GM03348 (cell line): ENCODE results near the gene CAMTA2.
"Not testable (repeated sequence)": the region's sequence is repeated elsewhere in the genome, so short reads cannot be mapped to it uniquely, and the experiment has no call there.

Experiments
- DNase-seq: peaks from one replicate; pipeline ENCODE4 v3.0.0; 2012; ENCODE audit warnings: low spot score

The CAMTA2 gene

GRCh38 chr17:4986951-4987766 is at the start of gene CAMTA2:
Gene CAMTA2, minus strand, starts transcription at chr17:4987675. Its CDS starts 1,453 bp downstream, at chr17:4986222.
- peak; percentile 92 for DNase-seq

GRCh38 chr17:5035315-5035714 is 47.8 kb upstream of the CAMTA2 start, which contains the start of gene SLC52A1:
Gene SLC52A1, minus strand, starts transcription at chr17:5035426. Its CDS starts 820 bp downstream, at chr17:5034606.
- DNase-seq = peak; percentile 43

- no peak for DNase-seq
These were observed 47.2 kb upstream of the CAMTA2 start for GRCh38 chr17:5034651-5035050.

- DNase-seq = no peak
These were observed 46.6 kb upstream of the CAMTA2 start for GRCh38 chr17:5034063-5034462.

- DNase-seq = no peak
These were observed 46.0 kb upstream of the CAMTA2 start for GRCh38 chr17:5033352-5034015.

- DNase-seq = no peak
These were observed 45.4 kb upstream of the CAMTA2 start for GRCh38 chr17:5032865-5033264.

- DNase-seq = peak; percentile 93
These were observed 44.0 kb upstream of the CAMTA2 start for GRCh38 chr17:5031365-5032082.

GRCh38 chr17:5030168-5030567 is 42.7 kb upstream of the CAMTA2 start:
- not testable (repeated sequence) for DNase-seq

- DNase-seq = no peak
These were observed 40.4 kb upstream of the CAMTA2 start for GRCh38 chr17:5027916-5028315.

GRCh38 chr17:5027299-5027698 is 39.8 kb upstream of the CAMTA2 start:
- DNase-seq = no peak

GRCh38 chr17:5024604-5025003 is 37.1 kb upstream of the CAMTA2 start:
- DNase-seq = no peak

- no peak for DNase-seq
These were observed 36.2 kb upstream of the CAMTA2 start for GRCh38 chr17:5023588-5024147.

GRCh38 chr17:5022171-5022711 is 34.8 kb upstream of the CAMTA2 start:
- DNase-seq = no peak

GRCh38 chr17:5020502-5021023 is 33.1 kb upstream of the CAMTA2 start:
- DNase-seq = no peak

- DNase-seq = no peak
These were observed 32.0 kb upstream of the CAMTA2 start for GRCh38 chr17:5019475-5019956.

- no peak for DNase-seq
These were observed 26.9 kb upstream of the CAMTA2 start for GRCh38 chr17:5014357-5014756.

- DNase-seq = peak; percentile 58
These were observed 24.5 kb upstream of the CAMTA2 start for GRCh38 chr17:5011928-5012327.

GRCh38 chr17:5003214-5003867 is 15.9 kb upstream of the CAMTA2 start:
- DNase-seq = no peak

GRCh38 chr17:5002121-5002788 is 14.8 kb upstream of the CAMTA2 start:
- no peak for DNase-seq

GRCh38 chr17:5000237-5000639 is 12.8 kb upstream of the CAMTA2 start:
- peak; percentile 77 for DNase-seq
